A673 (cell line): ENCODE data around the gene CRISPLD2. TPM values are rescaled to one million over a fixed set of nuclear protein-coding genes. Genes with fewer than 3 reads are reported as not detected.

Source experiments
- BruUV-seq: library from RNA; stranded (reverse); fragments of 400-500 nt; replicated peaks from 2 replicates; lab custom pipeline; 2021; lab: Mats Ljungman, UMichigan
- CTCF ChIA-PET: fragments of 300-600 bp; sonication (Branson Sonifier 250); formaldehyde crosslinking; loops from one replicate; lab custom pipeline; 2022; ENCODE audit warnings: antibody characterized with exemption; lab: Charles Lee
- POLR2A ChIA-PET: fragments of 300-600 bp; sonication (Branson Sonifier 250); formaldehyde crosslinking; loops from one replicate; lab custom pipeline; 2022; ENCODE audit warnings: antibody characterized with exemption; ENCODE audit not compliant: low non-redundant PET; lab: Charles Lee
- DNase-seq: peaks from one replicate; pipeline ENCODE4 v3.0.0-alpha.2; 2015; ENCODE audit warnings: low spot score
- H3K27ac ChIP-seq: fragments of 200-600 bp; sonication (generic); 2 replicates; pipeline ENCODE4 v1.5.1; 2016; ENCODE audit warnings: mixed run types, low read depth, mild to moderate bottlenecking, mixed read lengths, antibody characterized with exemption, low read length; ENCODE audit not compliant: poor library complexity, severe bottlenecking
- H3K27me3 ChIP-seq: fragments of 200-600 bp; sonication (generic); replicated peaks from 2 replicates; pipeline ENCODE4 v1.6.1; 2017; ENCODE audit warnings: mixed run types, low read depth, mild to moderate bottlenecking, mixed read lengths, antibody characterized with exemption, low read length; ENCODE audit not compliant: insufficient read depth, poor library complexity
- H3K36me3 ChIP-seq: fragments of 200-600 bp; sonication (generic); 2 replicates; pipeline ENCODE4 v1.6.1; 2016; ENCODE audit warnings: mixed run types, mild to moderate bottlenecking, mixed read lengths, antibody characterized with exemption, low read length; ENCODE audit not compliant: insufficient read depth, poor library complexity, severe bottlenecking
- H3K4me1 ChIP-seq: fragments of 200-600 bp; sonication (generic); 2 replicates; pipeline ENCODE4 v1.6.1; 2017; ENCODE audit warnings: mixed run types, mild to moderate bottlenecking, mixed read lengths, antibody characterized with exemption, low read length; ENCODE audit not compliant: insufficient read depth, poor library complexity, severe bottlenecking
- H3K4me3 ChIP-seq: fragments of 200-600 bp; sonication (generic); 2 replicates; pipeline ENCODE4 v1.5.1; 2016; ENCODE audit warnings: low read depth, mixed run types, mild to moderate bottlenecking, mixed read lengths, low read length; ENCODE audit not compliant: poor library complexity, severe bottlenecking
- H3K9me3 ChIP-seq: fragments of 200-600 bp; sonication (generic); 2 replicates; pipeline ENCODE4 v1.6.1; 2016; ENCODE audit warnings: mixed run types, low read depth, mild to moderate bottlenecking, mixed read lengths, antibody characterized with exemption, low read length; ENCODE audit not compliant: poor library complexity, severe bottlenecking
- CTCF ChIP-seq: fragments of 300-800, 200-600 bp; sonication (generic); conservative IDR thresholded peaks from 2 replicates; pipeline ENCODE4 v1.5.1; 2017; ENCODE audit warnings: low read depth, mild to moderate bottlenecking, antibody characterized with exemption, low read length, moderate library complexity, mixed read lengths
- EZH2 ChIP-seq: fragments of 200-600 bp; sonication (generic); IDR thresholded peaks from 2 replicates; pipeline ENCODE4 v1.6.1; 2017; ENCODE audit warnings: borderline replicate concordance, low read depth, mild to moderate bottlenecking, mixed read lengths, antibody characterized with exemption, low read length; ENCODE audit not compliant: poor library complexity, severe bottlenecking
- intact Hi-C: fragments of 100-400 bp; cut with micrococcal nuclease; formaldehyde crosslinking; loops from one replicate; pipeline ENCODE4 v1.10.0; 2022; ENCODE audit not compliant: unreplicated experiment
- total RNA-seq: library from RNA; stranded (reverse); gene quantifications from 2 replicates; pipeline ENCODE4 v1.2.3, GENCODE V29; 2021

Gene CRISPLD2
- total RNA-seq, 1 experiment from 2014 or later: 0.32 TPM

- H3K27me3 ChIP-seq: no peaks in the 10 kb centered on the region
- no TSS peak for BruUV-seq
- no peaks in the 10 kb centered on the region for H3K36me3 ChIP-seq
- TF ChIP-seq CTCF (no peak), EZH2 (no peak)
- no peak overlapping the region for H3K4me3 ChIP-seq
- no peaks in the 10 kb centered on the region for H3K9me3 ChIP-seq
- intact Hi-C loops: no loop called here
- no peaks in the 10 kb centered on the region for H3K4me1 ChIP-seq
- DNase-seq: no peak
- no peak overlapping the region for H3K27ac ChIP-seq
- CTCF ChIA-PET: no interaction called here
- POLR2A ChIA-PET: no interaction called here
These were observed 23.6 kb downstream of the CRISPLD2 start for GRCh38 chr16:84843149-84844048.

- Histone ChIP-seq H3K9me3 (no peaks in the 10 kb centered on the region), H3K36me3 (no peaks in the 10 kb centered on the region), H3K27me3 (no peaks in the 10 kb centered on the region), H3K27ac (no peak overlapping the region), H3K4me1 (no peaks in the 10 kb centered on the region), H3K4me3 (no peak overlapping the region)
- DNase-seq: no peak
- POLR2A ChIA-PET: no interaction called here
- CTCF ChIA-PET: no interaction called here
- TF ChIP-seq EZH2 (no peak), CTCF (no peak)
- no TSS peak for BruUV-seq
- intact Hi-C loops: no loop called here
These were observed 24.2 kb downstream of the CRISPLD2 start for GRCh38 chr16:84844049-84844350.

GRCh38 chr16:84844559-84845495 lies 25.0 kb downstream of the CRISPLD2 start:
- DNase-seq: peak; percentile 42
- H3K27me3 ChIP-seq: no peaks in the 10 kb centered on the region
- no TSS peak for BruUV-seq
- TF ChIP-seq EZH2 (no peak), CTCF (no peak)
- ChIA-PET CTCF (no interaction called here), POLR2A (no interaction called here)
- no peak overlapping the region for H3K4me3 ChIP-seq
- H3K4me1 ChIP-seq: no peaks in the 10 kb centered on the region
- intact Hi-C loops: no loop called here
- no peaks in the 10 kb centered on the region for H3K36me3 ChIP-seq
- no peak overlapping the region for H3K27ac ChIP-seq
- no peaks in the 10 kb centered on the region for H3K9me3 ChIP-seq
